Osteoblast (primary cell): ENCODE measurements around the gene KPNA3. TPM values are rescaled to one million over a fixed set of nuclear protein-coding genes. Genes with fewer than 3 reads are reported as not detected.

Experiments
- DNase-seq: peaks from one replicate; pipeline ENCODE4 v3.0.0; 2011; ENCODE audit warnings: low spot score, mixed read lengths; ENCODE audit not compliant: insufficient read length; ENCODE audit errors: missing footprints
- H2AFZ ChIP-seq: 2 replicates; pipeline ENCODE4 v1.6.0; 2011; ENCODE audit warnings: mild to moderate bottlenecking, low read length
- H3K27ac ChIP-seq: 2 replicates; pipeline ENCODE4 v1.5.1; 2011; ENCODE audit warnings: mild to moderate bottlenecking, low read depth, low read length, moderate library complexity
- H3K27me3 ChIP-seq: 2 replicates; pipeline ENCODE4 v1.6.0; 2012; ENCODE audit warnings: mild to moderate bottlenecking, control low read depth, inconsistent platforms, low read length, moderate library complexity; ENCODE audit not compliant: insufficient read depth
- H3K36me3 ChIP-seq: 2 replicates; pipeline ENCODE4 v1.5.1; 2011; ENCODE audit warnings: mild to moderate bottlenecking, low read length, control low read depth, moderate library complexity; ENCODE audit not compliant: insufficient read depth
- H3K4me1 ChIP-seq: 2 replicates; pipeline ENCODE4 v1.5.1; 2011; ENCODE audit warnings: mild to moderate bottlenecking, low read length, control low read depth, moderate library complexity; ENCODE audit not compliant: insufficient read depth
- H3K4me2 ChIP-seq: 2 replicates; pipeline ENCODE4 v1.6.0; 2011; ENCODE audit warnings: mild to moderate bottlenecking, low read length; ENCODE audit not compliant: insufficient read depth
- H3K4me3 ChIP-seq: fragments of 200-600 bp; sonication (generic); 3 replicates; pipeline ENCODE4 v1.5.1; 2012; ENCODE audit warnings: mild to moderate bottlenecking, low read length, inconsistent platforms; ENCODE audit not compliant: insufficient read depth
- H3K79me2 ChIP-seq: 2 replicates; pipeline ENCODE4 v1.6.0; 2012; ENCODE audit warnings: mild to moderate bottlenecking, low read length, control low read depth, inconsistent platforms; ENCODE audit not compliant: insufficient read depth
- H3K9me3 ChIP-seq: 2 replicates; pipeline ENCODE4 v1.5.1; 2011; ENCODE audit warnings: low read depth, low read length, control low read depth
- H4K20me1 ChIP-seq: 2 replicates; pipeline ENCODE4 v1.6.0; 2012; ENCODE audit warnings: mild to moderate bottlenecking, low read length, control low read depth; ENCODE audit not compliant: insufficient read depth
- total RNA-seq: library from RNA; depleted of rRNA; stranded (reverse); fragments of >200 nt; gene quantifications from 2 replicates; pipeline ENCODE4 v1.2.3, GENCODE V29; 2012
- TF ChIP-seq, protein P1 (sequence below): IDR thresholded peaks from 2 replicates; pipeline ENCODE4 v1.5.1; 2011; ENCODE audit warnings: mild to moderate bottlenecking, low read depth, low read length, moderate library complexity; ENCODE audit errors: extremely low read depth

The KPNA3 gene
- total RNA-seq, 1 donor = 42.0 TPM

DNA sequence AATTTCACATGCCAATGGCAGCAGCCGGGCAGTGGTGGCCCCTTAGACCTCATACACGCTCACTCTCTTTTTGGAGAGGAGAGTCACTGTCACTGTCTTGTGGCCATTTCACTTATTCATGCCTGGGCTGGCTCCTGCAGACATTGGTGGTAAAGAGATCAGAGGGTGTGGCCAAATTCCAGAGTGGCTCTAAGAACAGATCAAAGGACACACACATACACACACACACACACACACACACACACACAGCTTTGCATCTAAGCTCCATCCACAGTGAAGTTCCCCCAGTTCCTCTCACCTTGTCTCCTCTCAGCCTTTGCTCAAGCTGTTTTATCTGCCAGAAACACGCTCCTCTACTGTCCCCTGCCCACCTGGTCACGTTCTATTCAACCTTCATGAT, 46.5 kb upstream of the KPNA3 start:
- no peak for DNase-seq
- H3K27ac ChIP-seq = no peak overlapping the region
- no peaks in the 10 kb centered on the region for H3K9me3 ChIP-seq
- H3K4me1 ChIP-seq = peaks cover 20% of the 10 kb centered on the region
- no peaks in the 10 kb centered on the region for H3K79me2 ChIP-seq
- H3K4me3 ChIP-seq = no peak overlapping the region
- no peaks in the 10 kb centered on the region for H3K36me3 ChIP-seq
- no peaks in the 10 kb centered on the region for H4K20me1 ChIP-seq
- TF ChIP-seq, protein P1, sequence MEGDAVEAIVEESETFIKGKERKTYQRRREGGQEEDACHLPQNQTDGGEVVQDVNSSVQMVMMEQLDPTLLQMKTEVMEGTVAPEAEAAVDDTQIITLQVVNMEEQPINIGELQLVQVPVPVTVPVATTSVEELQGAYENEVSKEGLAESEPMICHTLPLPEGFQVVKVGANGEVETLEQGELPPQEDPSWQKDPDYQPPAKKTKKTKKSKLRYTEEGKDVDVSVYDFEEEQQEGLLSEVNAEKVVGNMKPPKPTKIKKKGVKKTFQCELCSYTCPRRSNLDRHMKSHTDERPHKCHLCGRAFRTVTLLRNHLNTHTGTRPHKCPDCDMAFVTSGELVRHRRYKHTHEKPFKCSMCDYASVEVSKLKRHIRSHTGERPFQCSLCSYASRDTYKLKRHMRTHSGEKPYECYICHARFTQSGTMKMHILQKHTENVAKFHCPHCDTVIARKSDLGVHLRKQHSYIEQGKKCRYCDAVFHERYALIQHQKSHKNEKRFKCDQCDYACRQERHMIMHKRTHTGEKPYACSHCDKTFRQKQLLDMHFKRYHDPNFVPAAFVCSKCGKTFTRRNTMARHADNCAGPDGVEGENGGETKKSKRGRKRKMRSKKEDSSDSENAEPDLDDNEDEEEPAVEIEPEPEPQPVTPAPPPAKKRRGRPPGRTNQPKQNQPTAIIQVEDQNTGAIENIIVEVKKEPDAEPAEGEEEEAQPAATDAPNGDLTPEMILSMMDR = no peak
- H3K4me2 ChIP-seq = no peak overlapping the region
- no peak overlapping the region for H2AFZ ChIP-seq
- no peaks in the 10 kb centered on the region for H3K27me3 ChIP-seq

DNA sequence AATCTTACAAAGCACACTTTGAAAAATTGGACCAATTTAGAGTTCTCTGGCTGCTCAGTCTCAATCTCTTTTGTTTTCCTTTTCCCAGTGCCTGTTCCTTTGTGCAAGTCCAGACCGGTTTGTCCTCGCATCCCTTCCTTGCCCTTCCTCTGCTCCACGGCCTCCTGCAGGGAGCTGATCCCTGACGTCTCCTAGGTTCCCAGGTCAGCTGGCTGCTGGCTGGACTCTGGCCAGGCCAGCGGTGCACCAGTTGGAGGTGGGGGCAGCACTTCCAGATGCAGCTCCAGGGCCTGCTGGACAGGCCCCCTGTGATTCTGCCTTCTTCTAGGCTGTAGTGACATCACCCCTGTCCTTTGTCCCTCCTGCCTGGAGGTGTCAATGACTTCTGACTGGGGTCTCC, 44.0 kb upstream of the KPNA3 start:
- Histone ChIP-seq H3K4me1 (peaks cover 20% of the 10 kb centered on the region), H3K27ac (no peak overlapping the region), H3K27me3 (peaks cover 3% of the 10 kb centered on the region), H3K9me3 (no peaks in the 10 kb centered on the region), H3K79me2 (no peaks in the 10 kb centered on the region), H3K4me2 (no peak overlapping the region), H3K36me3 (no peaks in the 10 kb centered on the region), H4K20me1 (no peaks in the 10 kb centered on the region), H3K4me3 (no peak overlapping the region), H2AFZ (no peak overlapping the region)
- DNase-seq = no peak
- TF ChIP-seq, protein P1 = no peak

DNA sequence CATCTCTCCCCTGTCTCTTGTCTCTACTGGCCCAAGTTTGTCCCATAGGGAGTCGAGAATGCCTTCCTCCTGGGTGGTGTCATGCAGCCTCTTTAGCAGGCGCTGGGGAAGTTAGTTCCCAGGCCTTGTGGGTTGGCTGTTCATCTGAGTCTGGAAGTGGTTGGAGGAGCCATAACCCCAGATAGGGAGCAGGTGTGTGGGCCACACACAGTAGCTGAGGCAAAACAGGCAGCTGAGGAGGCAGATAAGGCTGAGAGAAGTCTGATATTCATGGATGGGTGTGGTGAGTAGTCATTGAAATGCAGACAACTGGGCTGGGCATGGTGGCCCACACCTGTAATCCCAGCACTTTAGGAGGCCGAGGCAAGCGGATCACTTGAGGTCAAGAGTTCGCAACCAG, 40.9 kb upstream of the KPNA3 start:
- H2AFZ ChIP-seq = no peak overlapping the region
- TF ChIP-seq, protein P1 = no peak
- peaks cover 11% of the 10 kb centered on the region for H3K27me3 ChIP-seq
- H3K4me1 ChIP-seq = peaks cover 15% of the 10 kb centered on the region
- H3K79me2 ChIP-seq = no peaks in the 10 kb centered on the region
- H3K36me3 ChIP-seq = no peaks in the 10 kb centered on the region
- no peak overlapping the region for H3K4me3 ChIP-seq
- no peak for DNase-seq
- no peak overlapping the region for H3K4me2 ChIP-seq
- no peak overlapping the region for H3K27ac ChIP-seq
- no peaks in the 10 kb centered on the region for H4K20me1 ChIP-seq
- H3K9me3 ChIP-seq = no peaks in the 10 kb centered on the region

DNA sequence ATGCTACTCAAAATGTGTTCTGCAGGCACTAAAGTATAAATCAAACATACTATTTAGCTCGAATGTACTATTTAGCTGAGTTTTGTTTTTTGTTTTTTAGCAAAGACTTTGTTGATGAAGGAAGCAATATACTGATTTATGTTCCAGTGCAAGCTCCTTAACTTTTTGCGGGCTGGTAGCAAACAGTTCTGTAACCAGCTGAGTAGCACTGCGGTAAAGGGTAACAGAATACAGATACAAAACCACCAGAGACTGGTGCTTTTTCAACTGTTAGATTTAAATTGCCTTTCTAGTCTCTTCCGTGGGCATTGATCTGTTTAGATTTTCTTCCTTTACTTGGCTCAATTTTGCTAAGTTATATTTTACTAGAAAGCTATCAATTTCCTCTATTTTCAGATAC, 39.0 kb upstream of the KPNA3 start:
- H4K20me1 ChIP-seq = no peaks in the 10 kb centered on the region
- peaks cover 11% of the 10 kb centered on the region for H3K27me3 ChIP-seq
- DNase-seq = no peak
- no peaks in the 10 kb centered on the region for H3K9me3 ChIP-seq
- no peaks in the 10 kb centered on the region for H3K4me1 ChIP-seq
- TF ChIP-seq, protein P1 = no peak
- H3K27ac ChIP-seq = no peak overlapping the region
- H2AFZ ChIP-seq = no peak overlapping the region
- H3K4me2 ChIP-seq = no peak overlapping the region
- no peak overlapping the region for H3K4me3 ChIP-seq
- H3K79me2 ChIP-seq = no peaks in the 10 kb centered on the region
- H3K36me3 ChIP-seq = no peaks in the 10 kb centered on the region
